ENCODE results near the gene ZNF652. TPM values are rescaled to one million over a fixed set of nuclear protein-coding genes. Genes with fewer than 3 reads are reported as not detected.

The ZNF652 gene
- total RNA-seq (2022; extraction: Qiagen RNA extraction; ENCODE audit: low read depth), result 6.9 to 10.6 TPM (median 7.7 TPM) in 5 replicates

GRCh38 chr17:49361902-49362722 lies at the start of gene ZNF652:
ZNF652 (minus strand) TSS chr17:49362250; CDS start chr17:49317725, 44,525 bp downstream.

Other genes starting within 250 kb of the ZNF652 start
- gene B4GALNT2, start 229.5 kb downstream of the ZNF652 start, total RNA-seq (2022; extraction: Qiagen RNA extraction; ENCODE audit: low read depth), result 0.18 to 0.57 TPM (median 0.45 TPM) in 5 replicates
- gene GNGT2, start 151.7 kb downstream of the ZNF652 start, total RNA-seq (2022; extraction: Qiagen RNA extraction; ENCODE audit: low read depth), result 0.69 to 1.5 TPM (median 0.85 TPM) in 5 replicates
- not detected in 5 replicates for gene ABI3, start 151.5 kb downstream of the ZNF652 start, total RNA-seq (2022; extraction: Qiagen RNA extraction; ENCODE audit: low read depth)
- 0.33 to 0.97 TPM (median 0.42 TPM) in 5 replicates for gene PHOSPHO1, start 131.5 kb downstream of the ZNF652 start, total RNA-seq (2022; extraction: Qiagen RNA extraction; ENCODE audit: low read depth)
- gene PHB1, start 52.6 kb upstream of the ZNF652 start, total RNA-seq (2022; extraction: Qiagen RNA extraction; ENCODE audit: low read depth), result 285 to 448 TPM (median 440 TPM) in 5 replicates
- 0.18 to 1.1 TPM (median 0.92 TPM) in 5 replicates for gene NGFR, start 133.0 kb upstream of the ZNF652 start, total RNA-seq (2022; extraction: Qiagen RNA extraction; ENCODE audit: low read depth)
- gene NXPH3, start 213.6 kb upstream of the ZNF652 start, total RNA-seq (2022; extraction: Qiagen RNA extraction; ENCODE audit: low read depth), result 0.22 to 0.54 TPM (median 0.39 TPM) in 5 replicates

Data from A549 treated with ZK216348 at 1 μM for 4 hours (cell line).